HG03175 (cell line): ENCODE measurements around the gene THAP3.

Experiments
- ATAC-seq: cut with Tn5 transposase; IDR thresholded peaks from one replicate; pipeline ENCODE4 v1.9.1; 2021; ENCODE audit warnings: mild to moderate bottlenecking, moderate library complexity; ENCODE audit not compliant: unreplicated experiment

The THAP3 gene, protein sequence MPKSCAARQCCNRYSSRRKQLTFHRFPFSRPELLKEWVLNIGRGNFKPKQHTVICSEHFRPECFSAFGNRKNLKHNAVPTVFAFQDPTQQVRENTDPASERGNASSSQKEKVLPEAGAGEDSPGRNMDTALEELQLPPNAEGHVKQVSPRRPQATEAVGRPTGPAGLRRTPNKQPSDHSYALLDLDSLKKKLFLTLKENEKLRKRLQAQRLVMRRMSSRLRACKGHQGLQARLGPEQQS

DNA sequence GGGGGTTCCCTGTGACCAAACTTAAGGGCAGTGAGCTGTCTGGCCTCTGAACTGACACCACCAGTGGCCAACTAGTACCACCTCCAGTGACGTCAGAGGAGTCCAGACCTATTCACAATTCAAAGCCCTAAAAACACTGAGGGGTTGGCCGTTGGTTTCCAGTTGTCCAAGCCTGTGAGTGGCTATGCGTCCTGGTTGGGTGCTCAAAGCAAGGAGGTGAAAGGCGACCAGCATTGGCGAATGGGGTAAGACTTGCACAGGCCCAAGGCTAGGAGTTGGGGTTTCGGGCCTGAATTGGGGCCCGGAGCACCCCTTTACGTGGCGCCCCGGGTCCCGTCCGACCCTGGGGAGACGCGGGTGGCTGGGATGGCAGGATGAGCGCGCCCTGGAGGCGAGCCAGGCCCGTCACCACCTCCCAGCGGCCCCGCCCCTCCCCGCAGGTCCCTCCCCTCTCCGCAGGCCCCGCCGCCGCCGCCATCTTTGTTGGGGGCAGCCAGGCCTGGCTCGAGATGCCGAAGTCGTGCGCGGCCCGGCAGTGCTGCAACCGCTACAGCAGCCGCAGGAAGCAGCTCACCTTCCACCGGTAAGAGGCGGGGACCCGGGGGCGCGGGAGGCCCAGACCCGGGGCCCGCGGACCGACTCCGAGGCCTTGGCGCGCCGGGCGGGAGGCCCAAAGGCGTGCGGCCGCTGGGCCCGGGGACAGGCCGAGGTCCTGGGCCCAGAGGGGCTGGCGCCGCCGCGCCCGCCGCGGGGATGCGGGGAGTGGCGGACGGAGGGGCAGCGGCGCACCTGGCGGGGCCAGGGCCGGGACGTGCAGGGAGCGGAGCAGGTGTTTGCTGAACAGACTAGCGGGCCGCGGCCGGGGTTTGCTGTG is at the start of gene THAP3:
Gene THAP3 (plus strand): TSS at position 159 of the 874 bp plus-strand sequence. CDS start 351 bp downstream, at position 510.
- ATAC-seq = peak; percentile 78

DNA sequence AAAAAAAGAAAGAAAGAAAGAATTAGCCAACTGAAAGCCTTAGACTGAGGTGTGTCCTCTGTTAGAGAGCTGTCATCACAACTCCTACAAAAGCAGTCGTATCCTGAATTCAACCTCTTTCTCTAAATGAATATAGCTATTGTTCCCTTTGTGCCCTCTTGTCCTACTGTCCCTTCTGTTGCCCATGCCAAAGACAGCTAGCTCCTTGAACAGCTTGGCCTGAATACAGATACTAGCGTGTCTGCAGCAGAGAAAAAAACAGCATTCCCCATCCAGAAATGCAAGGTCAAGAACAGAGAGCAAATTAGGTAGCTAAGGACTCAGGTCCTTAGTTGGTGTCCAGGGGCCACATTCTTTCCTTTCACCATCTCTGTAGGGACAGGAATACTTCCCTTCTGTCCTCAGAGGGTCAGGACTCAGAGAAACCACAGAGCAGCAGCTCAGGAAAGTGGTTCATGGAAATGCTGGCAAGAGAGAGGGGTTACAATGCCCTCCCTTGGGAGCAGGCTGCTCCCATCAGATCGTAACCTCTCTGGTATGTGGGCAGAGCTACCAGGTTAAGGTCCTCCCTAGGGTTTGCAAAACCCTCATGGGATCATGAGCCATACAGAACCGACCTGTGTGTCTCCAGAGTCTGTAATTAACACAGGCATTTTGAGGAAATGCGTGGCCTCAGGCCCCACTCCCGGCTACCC is 46.7 kb upstream of the THAP3 start:
- no peak for ATAC-seq

DNA sequence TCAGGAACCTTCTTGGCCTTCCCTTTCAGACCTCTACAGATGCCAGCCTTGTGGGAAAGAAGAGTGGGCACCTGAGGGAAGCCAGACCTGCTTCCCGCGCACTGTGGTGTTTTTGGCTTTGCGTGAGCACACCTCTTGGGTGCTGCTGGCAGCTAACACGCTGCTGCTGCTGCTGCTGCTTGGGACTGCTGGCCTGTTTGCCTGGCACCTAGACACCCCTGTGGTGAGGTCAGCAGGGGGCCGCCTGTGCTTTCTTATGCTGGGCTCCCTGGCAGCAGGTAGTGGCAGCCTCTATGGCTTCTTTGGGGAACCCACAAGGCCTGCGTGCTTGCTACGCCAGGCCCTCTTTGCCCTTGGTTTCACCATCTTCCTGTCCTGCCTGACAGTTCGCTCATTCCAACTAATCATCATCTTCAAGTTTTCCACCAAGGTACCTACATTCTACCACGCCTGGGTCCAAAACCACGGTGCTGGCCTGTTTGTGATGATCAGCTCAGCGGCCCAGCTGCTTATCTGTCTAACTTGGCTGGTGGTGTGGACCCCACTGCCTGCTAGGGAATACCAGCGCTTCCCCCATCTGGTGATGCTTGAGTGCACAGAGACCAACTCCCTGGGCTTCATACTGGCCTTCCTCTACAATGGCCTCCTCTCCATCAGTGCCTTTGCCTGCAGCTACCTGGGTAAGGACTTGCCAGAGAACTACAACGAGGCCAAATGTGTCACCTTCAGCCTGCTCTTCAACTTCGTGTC is 45.9 kb upstream of the THAP3 start:
- no peak for ATAC-seq

DNA sequence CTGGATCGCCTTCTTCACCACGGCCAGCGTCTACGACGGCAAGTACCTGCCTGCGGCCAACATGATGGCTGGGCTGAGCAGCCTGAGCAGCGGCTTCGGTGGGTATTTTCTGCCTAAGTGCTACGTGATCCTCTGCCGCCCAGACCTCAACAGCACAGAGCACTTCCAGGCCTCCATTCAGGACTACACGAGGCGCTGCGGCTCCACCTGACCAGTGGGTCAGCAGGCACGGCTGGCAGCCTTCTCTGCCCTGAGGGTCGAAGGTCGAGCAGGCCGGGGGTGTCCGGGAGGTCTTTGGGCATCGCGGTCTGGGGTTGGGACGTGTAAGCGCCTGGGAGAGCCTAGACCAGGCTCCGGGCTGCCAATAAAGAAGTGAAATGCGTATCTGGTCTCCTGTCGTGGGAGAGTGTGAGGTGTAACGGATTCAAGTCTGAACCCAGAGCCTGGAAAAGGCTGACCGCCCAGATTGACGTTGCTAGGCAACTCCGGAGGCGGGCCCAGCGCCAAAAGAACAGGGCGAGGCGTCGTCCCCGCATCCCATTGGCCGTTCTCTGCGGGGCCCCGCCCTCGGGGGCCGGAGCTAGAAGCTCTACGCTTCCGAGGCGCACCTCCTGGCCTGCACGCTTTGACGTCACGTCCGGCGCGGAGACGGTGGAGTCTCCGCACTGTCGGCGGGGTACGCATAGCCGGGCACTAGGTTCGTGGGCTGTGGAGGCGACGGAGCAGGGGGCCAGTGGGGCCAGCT is 45.1 kb upstream of the THAP3 start, which contains the start of gene ZBTB48:
Gene ZBTB48 (plus strand): TSS at position 621 of the 745 bp plus-strand sequence. CDS start 616 bp downstream, outside the sequence.
- ATAC-seq = peak; percentile 93

DNA sequence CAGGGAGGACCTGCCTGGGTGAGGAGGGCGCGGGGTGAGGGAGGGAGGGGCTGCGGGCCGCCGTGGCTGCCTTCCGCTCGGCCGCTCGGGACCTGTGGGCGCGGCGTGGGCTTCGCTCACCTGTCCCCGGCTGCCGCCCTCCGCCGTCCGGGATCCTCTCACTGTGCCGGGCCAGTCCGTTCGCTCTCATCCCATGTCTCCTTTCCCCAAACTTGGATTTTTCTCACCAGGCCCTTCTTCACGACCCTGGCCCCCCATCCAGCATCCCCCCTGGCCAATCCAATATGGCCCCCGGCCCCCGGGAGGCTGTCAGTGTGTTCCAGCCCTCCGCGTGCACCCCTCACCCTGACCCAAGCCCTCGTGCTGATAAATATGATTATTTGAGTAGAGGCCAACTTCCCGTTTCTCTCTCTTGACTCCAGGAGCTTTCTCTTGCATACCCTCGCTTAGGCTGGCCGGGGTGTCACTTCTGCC is 44.5 kb upstream of the THAP3 start:
- ATAC-seq = peak; percentile 13

DNA sequence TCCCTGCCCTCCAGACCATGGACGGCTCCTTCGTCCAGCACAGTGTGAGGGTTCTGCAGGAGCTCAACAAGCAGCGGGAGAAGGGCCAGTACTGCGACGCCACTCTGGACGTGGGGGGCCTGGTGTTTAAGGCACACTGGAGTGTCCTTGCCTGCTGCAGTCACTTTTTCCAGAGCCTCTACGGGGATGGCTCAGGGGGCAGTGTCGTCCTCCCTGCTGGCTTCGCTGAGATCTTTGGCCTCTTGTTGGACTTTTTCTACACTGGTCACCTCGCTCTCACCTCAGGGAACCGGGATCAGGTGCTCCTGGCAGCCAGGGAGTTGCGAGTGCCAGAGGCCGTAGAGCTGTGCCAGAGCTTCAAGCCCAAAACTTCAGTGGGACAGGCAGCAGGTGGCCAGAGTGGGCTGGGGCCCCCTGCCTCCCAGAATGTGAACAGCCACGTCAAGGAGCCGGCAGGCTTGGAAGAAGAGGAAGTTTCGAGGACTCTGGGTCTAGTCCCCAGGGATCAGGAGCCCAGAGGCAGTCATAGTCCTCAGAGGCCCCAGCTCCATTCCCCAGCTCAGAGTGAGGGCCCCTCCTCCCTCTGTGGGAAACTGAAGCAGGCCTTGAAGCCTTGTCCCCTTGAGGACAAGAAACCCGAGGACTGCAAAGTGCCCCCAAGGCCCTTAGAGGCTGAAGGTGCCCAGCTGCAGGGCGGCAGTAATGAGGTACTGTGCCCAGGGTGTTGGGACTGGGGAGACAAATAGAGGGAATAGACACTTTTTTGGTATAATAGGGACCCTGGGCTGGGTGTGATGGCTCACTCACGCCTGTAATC is 43.9 kb upstream of the THAP3 start:
- no peak for ATAC-seq

DNA sequence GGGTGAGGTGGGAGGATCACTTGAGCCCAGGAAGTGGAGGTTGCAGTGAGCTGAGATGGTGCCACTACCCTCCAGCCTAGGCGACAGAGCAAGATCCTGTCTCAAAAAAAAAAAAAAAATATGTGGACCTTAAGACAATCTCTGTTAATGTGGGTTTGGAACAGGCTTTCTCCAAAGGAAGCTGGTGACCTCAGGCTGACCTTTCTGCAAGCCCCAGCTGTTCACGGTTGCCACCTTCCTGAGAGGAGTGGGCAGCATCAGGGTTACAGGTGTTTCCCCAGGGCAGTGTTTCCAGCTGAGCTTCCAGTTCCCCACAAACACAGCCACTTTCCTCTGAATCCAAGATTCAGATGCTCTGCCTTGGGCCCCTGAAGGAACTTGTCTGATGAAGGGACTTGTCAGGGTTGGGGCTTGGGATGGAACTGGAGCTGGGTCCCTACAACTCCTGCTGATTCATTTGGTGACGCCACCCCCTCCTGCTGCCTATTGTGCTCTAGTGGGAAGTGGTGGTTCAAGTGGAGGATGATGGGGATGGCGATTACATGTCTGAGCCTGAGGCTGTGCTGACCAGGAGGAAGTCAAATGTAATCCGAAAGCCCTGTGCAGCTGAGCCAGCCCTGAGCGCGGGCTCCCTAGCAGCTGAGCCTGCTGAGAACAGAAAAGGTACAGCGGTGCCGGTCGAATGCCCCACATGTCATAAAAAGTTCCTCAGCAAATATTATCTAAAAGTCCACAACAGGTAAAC is 42.9 kb upstream of the THAP3 start:
- no peak for ATAC-seq

DNA sequence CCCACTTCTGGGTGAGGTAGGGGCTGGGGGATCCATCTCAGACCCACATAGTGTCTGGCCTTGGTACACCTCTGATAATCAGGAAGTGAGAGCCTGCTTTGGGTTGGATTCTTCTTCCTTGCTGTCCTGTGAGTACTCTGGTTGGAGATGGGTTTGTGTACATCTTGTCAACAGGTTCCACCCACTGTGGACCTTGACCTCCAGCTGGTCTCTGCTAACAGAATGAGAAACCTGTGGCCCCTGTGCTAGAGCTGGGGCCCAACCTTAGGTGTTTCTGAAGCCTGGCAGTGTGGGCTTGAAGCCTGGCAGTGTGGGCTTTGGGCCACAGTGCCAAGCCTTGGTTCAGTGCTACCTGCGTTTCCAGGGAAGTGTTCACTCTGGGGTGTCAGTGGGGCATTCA is 42.3 kb upstream of the THAP3 start:
- no peak for ATAC-seq

DNA sequence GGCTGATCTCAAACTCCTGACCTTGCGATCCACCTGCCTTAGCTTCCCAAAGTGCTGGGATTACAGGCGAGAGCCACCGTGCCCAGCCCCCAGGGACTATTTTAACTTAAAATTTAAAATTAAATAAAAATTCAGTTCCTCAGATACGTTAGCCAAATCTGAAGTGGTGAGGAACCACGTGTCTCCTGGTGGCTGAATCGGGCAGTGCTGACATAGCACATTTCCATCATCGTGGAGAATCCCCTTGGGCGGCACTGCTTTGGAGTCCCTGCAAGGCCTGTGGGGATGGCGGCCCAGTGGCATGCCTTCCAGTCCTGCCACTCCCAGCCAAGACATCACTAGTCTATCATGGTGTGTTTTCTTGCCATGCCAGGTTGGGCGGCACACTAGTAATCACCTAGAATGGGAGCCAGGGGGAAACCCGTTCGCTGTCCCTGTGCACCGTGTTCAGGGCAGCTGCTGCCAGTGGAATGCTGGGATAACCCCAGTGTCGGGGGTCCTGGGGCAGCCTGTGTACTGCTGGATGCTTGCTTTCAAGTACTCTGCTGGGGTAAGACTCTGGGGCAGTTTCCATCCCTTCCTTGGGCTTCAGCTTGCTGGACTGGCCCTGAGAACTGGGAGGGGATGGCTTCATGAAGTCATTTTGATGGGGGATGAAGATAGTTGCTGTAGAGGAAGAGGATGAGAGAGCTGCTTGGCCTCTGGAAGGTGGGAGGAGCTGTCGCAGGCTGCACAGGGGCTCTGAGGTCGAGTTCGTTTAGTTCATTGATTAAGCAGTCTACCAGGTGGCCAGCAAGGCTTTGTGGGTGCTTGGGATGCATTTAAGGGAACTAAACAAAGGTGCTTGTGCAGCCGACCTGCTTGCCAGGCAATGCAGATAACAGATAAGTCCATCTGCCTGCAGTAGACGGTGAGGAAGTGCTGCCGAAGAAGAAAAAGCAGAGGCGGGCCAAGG is 40.3 kb upstream of the THAP3 start:
- ATAC-seq = no peak

DNA sequence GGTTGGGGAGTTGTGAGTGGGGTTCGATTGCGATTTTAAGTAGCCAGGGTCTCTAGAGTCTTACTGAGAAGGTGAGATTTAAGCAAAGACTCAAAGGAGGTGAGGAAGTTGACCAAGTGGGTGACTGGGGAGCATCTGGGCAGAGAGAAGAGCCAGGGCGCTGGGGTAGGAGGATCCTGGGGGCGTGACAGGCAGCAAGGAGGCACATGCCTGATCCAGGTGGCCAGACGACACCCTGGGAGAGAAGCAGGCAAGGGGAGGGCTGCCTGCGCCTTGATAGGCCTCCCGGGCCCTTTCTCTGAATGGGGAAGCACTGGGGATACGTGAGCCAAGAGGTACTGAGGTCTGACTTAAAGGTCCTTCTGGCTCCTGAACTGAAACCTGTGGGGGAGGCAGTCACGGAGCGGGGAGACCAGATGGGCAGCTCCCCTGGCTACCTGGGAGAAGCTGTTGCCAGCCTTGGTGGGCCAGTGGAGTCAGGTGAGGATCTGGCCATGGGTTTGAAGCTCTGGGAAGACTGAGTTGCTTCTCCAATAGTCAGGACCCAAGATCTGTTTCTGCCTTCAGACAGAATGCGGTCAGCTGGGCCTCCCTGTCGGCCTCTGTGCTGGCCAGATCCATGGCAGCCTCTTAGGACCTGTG is 39.5 kb upstream of the THAP3 start:
- ATAC-seq = no peak

DNA sequence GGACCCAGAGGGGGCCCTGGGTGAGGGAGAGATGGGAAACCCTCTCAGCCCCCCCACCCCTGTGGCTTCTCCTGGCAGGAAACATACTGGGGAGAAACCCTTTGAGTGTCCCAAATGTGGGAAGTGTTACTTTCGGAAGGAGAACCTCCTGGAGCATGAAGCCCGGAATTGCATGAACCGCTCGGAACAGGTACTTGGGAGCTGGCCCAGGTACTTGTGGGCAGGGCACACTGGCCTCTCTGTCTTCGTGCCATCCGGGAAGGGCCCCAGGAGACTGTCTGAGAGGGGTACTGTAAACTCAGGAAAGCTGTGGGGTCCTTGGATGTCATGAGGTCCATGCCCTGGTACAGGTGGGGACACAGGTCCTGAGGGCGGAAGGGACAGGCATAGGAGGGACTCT is 38.8 kb upstream of the THAP3 start:
- no peak for ATAC-seq

DNA sequence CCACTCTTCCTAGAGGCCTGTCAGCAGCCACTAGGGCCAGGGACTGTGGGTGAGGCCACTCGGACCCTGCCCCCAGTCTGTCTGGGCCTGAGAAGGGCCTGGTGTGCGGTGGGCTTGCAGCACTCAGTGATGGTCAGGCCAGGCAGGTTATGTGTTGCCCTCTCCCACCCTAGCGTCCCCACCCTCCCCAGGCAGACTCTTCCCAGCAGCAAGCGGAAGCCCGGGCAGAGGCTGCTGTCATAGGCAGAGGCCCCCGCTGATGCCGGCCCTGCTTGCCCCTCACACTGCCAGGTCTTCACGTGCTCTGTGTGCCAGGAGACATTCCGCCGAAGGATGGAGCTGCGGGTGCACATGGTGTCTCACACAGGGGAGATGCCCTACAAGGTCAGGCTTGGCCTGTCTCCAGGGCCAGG is 38.3 kb upstream of the THAP3 start:
- no peak for ATAC-seq

DNA sequence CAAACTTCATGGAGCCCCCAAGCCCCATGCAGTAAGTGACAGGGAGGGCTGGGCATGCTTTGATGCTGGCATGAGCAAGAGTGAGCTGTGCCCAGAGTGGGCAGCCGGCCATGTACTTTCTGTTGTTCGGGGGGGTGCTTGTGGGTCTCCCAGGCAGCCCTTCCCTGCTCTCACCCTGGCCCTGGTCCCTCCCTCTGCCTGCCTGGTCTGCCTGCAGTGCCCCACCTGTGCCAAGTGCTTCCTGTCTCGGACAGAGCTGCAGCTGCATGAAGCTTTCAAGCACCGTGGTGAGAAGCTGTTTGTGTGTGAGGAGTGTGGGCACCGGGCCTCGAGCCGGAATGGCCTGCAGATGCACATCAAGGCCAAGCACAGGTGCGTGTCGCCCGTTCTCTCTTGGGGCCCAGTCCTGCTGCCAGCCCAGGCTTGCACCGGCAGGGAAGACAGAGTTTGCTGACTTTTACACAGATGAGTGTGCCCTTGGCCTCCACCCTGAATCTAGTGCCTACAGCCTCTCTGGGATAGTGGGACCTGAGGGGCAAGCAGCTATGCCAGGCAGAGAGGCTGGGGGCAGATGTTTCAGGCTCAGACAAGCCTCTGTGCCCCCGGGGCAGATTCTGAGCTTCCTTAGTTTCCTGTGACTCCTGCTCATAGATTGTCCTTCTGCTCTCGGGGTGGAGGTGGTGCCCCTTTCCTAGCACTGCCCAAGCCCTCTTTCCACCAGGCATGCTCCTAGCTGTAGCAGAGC is 37.2 kb upstream of the THAP3 start:
- no peak for ATAC-seq

DNA sequence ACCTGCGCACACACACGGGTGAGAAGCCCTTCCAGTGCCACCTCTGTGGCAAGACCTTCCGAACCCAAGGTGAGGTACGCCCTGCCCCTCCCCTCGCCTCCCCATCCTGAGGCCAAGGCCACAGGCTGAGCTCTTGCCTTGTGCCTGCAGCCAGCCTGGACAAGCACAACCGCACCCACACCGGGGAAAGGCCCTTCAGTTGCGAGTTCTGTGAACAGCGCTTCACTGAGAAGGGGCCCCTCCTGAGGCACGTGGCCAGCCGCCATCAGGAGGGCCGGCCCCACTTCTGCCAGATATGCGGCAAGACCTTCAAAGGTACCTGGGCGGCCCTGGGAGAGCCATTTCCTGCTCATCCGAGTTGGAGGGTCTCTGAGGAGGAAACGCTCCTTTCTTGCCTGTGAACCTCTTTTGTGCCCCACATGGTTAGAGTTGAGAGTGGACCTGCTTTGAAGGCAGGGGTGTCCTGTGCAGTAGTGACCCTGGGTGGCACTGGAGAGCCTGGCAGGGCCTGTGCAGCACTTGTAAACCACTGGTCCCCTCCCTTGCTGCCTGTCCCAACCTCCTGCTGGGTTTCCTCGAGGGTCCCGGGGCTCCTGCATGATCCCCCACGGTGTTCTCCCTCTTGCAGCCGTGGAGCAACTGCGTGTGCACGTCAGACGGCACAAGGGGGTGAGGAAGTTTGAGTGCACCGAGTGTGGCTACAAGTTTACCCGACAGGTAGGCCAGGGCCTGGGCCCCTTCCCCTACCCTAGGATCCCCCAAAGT is 36.4 kb upstream of the THAP3 start:
- no peak for ATAC-seq

DNA sequence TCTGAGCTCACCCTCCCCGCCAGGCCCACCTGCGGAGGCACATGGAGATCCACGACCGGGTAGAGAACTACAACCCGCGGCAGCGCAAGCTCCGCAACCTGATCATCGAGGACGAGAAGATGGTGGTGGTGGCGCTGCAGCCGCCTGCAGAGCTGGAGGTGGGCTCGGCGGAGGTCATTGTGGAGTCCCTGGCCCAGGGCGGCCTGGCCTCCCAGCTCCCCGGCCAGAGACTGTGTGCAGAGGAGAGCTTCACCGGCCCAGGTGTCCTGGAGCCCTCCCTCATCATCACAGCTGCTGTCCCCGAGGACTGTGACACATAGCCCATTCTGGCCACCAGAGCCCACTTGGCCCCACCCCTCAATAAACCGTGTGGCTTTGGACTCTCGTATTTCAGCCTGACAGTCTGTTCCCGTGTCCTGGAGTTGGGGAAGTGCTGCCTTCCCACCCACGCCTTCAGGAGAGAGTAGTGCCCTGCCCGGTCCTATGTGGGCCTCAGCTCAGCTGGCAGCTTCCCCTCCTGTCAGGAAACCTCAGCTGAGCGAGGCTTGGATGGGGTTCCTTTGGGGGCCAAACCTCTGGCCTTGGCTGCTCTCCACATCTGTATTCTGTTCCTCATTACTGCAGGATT is 35.7 kb upstream of the THAP3 start:
- ATAC-seq = no peak
